ENCODE data around the gene ZC2HC1C.

DNA sequence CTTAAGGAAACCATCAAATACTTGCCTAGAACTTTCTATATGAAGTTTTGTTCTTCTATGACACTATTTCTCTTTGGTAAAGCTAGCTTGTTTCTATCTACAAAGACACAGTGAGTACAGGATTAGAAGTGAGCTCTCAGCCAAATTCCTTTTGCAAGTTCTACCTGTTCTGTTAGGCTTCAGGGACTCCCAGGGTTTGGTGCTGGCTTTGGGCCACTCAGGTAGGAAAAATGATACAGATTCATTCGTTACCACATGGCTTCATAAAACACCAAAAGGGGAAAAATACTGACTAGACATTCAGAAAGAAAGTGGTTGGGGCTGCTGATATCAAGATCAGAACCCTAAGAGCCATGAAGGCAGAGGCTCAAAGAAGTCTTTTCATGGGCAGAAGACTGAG is 13.8 kb downstream of the ZC2HC1C start:
- TF ChIP-seq, protein P1, sequence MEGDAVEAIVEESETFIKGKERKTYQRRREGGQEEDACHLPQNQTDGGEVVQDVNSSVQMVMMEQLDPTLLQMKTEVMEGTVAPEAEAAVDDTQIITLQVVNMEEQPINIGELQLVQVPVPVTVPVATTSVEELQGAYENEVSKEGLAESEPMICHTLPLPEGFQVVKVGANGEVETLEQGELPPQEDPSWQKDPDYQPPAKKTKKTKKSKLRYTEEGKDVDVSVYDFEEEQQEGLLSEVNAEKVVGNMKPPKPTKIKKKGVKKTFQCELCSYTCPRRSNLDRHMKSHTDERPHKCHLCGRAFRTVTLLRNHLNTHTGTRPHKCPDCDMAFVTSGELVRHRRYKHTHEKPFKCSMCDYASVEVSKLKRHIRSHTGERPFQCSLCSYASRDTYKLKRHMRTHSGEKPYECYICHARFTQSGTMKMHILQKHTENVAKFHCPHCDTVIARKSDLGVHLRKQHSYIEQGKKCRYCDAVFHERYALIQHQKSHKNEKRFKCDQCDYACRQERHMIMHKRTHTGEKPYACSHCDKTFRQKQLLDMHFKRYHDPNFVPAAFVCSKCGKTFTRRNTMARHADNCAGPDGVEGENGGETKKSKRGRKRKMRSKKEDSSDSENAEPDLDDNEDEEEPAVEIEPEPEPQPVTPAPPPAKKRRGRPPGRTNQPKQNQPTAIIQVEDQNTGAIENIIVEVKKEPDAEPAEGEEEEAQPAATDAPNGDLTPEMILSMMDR (IDR thresholded peaks at IDR 0.05; ENCODE audit: insufficient read depth, low read length, poor library complexity, severe bottlenecking), result no peak
- TF ChIP-seq EZH2phosphoT487 (conservative IDR thresholded peaks at IDR 0.05; ENCODE audit: low read length), result no peak

Measured in SU-DHL-6 (cell line).